ENCODE results near the gene IGFL4.

The IGFL4 gene

GRCh38 chr19:46058778-46059177 lies 18.0 kb upstream of the IGFL4 start:
- WGBS, result 90% methylated on average over 3 of the region's 3 CpGs
- H3K27me3 ChIP-seq (ENCODE audit: insufficient read depth, low read length), result peaks cover 3% of the 10 kb centered on the region; the same call in 1 of the 2 replicates

DNA sequence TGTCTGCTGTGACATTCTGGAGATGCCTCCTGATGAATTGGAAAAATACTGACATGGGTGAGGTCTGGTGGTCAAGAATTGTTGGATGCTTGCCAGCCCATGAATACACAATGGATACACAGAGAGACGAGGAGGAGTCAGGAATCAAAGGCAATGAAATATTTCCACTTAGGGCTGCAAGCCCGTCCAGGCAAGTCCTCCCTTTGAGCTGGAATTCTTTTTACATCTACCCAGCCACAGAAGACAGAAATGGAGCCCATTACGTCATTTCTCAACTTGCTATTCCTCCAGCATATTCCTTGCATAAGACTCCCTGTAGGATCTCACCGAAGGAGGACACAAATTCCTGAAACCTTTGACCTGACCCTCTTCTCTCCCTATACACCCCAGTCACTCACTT lies 15.7 kb upstream of the IGFL4 start:
- Histone ChIP-seq H3K27ac (ENCODE audit: low read depth, low read length) (no peak overlapping the region), H3K4me3 (ENCODE audit: low read length) (no peak overlapping the region), H3K36me3 (ENCODE audit: insufficient read depth, low read length) (no peaks in the 10 kb centered on the region), H3K9ac (ENCODE audit: low read depth, low read length) (no peak overlapping the region), H3K4me1 (ENCODE audit: insufficient read depth, low read length) (no peaks in the 10 kb centered on the region), H3K27me3 (ENCODE audit: insufficient read depth, low read length) (peaks cover 8% of the 10 kb centered on the region; the same call in 1 of the 2 replicates), H3K9me3 (ENCODE audit: insufficient read depth, low read depth, low read length) (peaks cover 20% of the 10 kb centered on the region)
- 80% methylated on average over 4 of the region's 4 CpGs for WGBS

More at GRCh38 chr19:46058778-46059177, 18.0 kb upstream of the IGFL4 start:
- H3K4me1 ChIP-seq (ENCODE audit: insufficient read depth, low read length), result no peaks in the 10 kb centered on the region
- H3K36me3 ChIP-seq (ENCODE audit: insufficient read depth, low read length), result no peaks in the 10 kb centered on the region
- H3K9me3 ChIP-seq (ENCODE audit: insufficient read depth, low read depth, low read length), result peaks cover 26% of the 10 kb centered on the region
- H3K4me3 ChIP-seq (ENCODE audit: low read length), result no peak overlapping the region
- no peak overlapping the region for H3K9ac ChIP-seq (ENCODE audit: low read depth, low read length)
- H3K27ac ChIP-seq (ENCODE audit: low read depth, low read length), result no peak overlapping the region

- Histone ChIP-seq H3K4me1 (ENCODE audit: insufficient read depth, low read length) (no peaks in the 10 kb centered on the region), H3K27me3 (ENCODE audit: insufficient read depth, low read length) (peaks cover 8% of the 10 kb centered on the region; the same call in 1 of the 2 replicates), H3K4me3 (ENCODE audit: low read length) (no peak overlapping the region), H3K9me3 (ENCODE audit: insufficient read depth, low read depth, low read length) (no peaks in the 10 kb centered on the region), H3K36me3 (ENCODE audit: insufficient read depth, low read length) (no peaks in the 10 kb centered on the region), H3K9ac (ENCODE audit: low read depth, low read length) (no peak overlapping the region), H3K27ac (ENCODE audit: low read depth, low read length) (no peak overlapping the region)
- WGBS, result 70% methylated on average over 4 of the region's 4 CpGs
These were observed 12.1 kb upstream of the IGFL4 start for GRCh38 chr19:46052896-46053295.

DNA sequence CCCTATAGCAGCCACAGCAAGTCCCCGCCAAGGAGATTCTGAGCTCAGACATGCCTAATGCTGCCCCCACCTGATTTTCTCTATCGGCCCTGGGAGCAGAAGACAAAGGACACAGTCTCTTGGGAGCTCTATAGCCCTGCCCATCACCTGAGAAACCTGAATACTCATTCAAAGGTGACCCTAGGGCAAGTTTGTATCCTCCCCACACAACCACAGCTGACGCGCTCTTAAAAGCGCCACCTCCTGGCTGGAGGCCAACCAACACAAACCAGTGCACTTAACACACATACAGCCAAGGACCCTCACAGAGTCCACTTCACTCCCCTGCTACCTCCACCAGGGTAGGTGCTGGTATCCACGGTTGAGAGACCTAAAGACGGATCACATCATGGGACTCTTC lies 8.8 kb upstream of the IGFL4 start:
- no peak overlapping the region for H3K9ac ChIP-seq (ENCODE audit: low read depth, low read length)
- H3K9me3 ChIP-seq (ENCODE audit: insufficient read depth, low read depth, low read length), result 0 out of 2 replicates have a peak, but pooled peaks cover under 1% of the 10 kb centered on the region
- H3K27ac ChIP-seq (ENCODE audit: low read depth, low read length), result no peak overlapping the region
- H3K36me3 ChIP-seq (ENCODE audit: insufficient read depth, low read length), result no peaks in the 10 kb centered on the region
- H3K4me3 ChIP-seq (ENCODE audit: low read length), result no peak overlapping the region
- H3K27me3 ChIP-seq (ENCODE audit: insufficient read depth, low read length), result peaks cover 6% of the 10 kb centered on the region; the same call in 1 of the 2 replicates
- no peaks in the 10 kb centered on the region for H3K4me1 ChIP-seq (ENCODE audit: insufficient read depth, low read length)
- WGBS, result 73% methylated on average over 7 of the region's 7 CpGs

- Histone ChIP-seq H3K36me3 (ENCODE audit: insufficient read depth, low read length) (no peaks in the 10 kb centered on the region), H3K27me3 (ENCODE audit: insufficient read depth, low read length) (no peaks in the 10 kb centered on the region), H3K4me3 (ENCODE audit: low read length) (no peak overlapping the region), H3K27ac (ENCODE audit: low read depth, low read length) (no peak overlapping the region), H3K9ac (ENCODE audit: low read depth, low read length) (no peak overlapping the region), H3K4me1 (ENCODE audit: insufficient read depth, low read length) (no peaks in the 10 kb centered on the region), H3K9me3 (ENCODE audit: insufficient read depth, low read depth, low read length) (peaks cover 18% of the 10 kb centered on the region)
- 100% methylated on average over 1 of the region's 1 CpG for WGBS
These were observed 2.7 kb upstream of the IGFL4 start for GRCh38 chr19:46043519-46043918.

- Histone ChIP-seq H3K27ac (ENCODE audit: low read depth, low read length) (no peak overlapping the region), H3K36me3 (ENCODE audit: insufficient read depth, low read length) (no peaks in the 10 kb centered on the region), H3K9me3 (ENCODE audit: insufficient read depth, low read depth, low read length) (peaks cover 18% of the 10 kb centered on the region), H3K4me3 (ENCODE audit: low read length) (no peak overlapping the region), H3K4me1 (ENCODE audit: insufficient read depth, low read length) (no peaks in the 10 kb centered on the region), H3K9ac (ENCODE audit: low read depth, low read length) (no peak overlapping the region), H3K27me3 (ENCODE audit: insufficient read depth, low read length) (no peaks in the 10 kb centered on the region)
- WGBS, result 97% methylated on average over 5 of the region's 5 CpGs
These were observed 1.6 kb upstream of the IGFL4 start for GRCh38 chr19:46042252-46042883.

GRCh38 chr19:46040125-46040524 lies 677 bp downstream of the IGFL4 start:
- WGBS, result 93% methylated on average over 6 of the region's 6 CpGs
- no peak overlapping the region for H3K27ac ChIP-seq (ENCODE audit: low read depth, low read length)
- H3K36me3 ChIP-seq (ENCODE audit: insufficient read depth, low read length), result no peaks in the 10 kb centered on the region
- no peak overlapping the region for H3K4me3 ChIP-seq (ENCODE audit: low read length)
- H3K9ac ChIP-seq (ENCODE audit: low read depth, low read length), result no peak overlapping the region
- H3K9me3 ChIP-seq (ENCODE audit: insufficient read depth, low read depth, low read length), result peaks cover 18% of the 10 kb centered on the region
- H3K27me3 ChIP-seq (ENCODE audit: insufficient read depth, low read length), result no peaks in the 10 kb centered on the region
- no peaks in the 10 kb centered on the region for H3K4me1 ChIP-seq (ENCODE audit: insufficient read depth, low read length)

DNA sequence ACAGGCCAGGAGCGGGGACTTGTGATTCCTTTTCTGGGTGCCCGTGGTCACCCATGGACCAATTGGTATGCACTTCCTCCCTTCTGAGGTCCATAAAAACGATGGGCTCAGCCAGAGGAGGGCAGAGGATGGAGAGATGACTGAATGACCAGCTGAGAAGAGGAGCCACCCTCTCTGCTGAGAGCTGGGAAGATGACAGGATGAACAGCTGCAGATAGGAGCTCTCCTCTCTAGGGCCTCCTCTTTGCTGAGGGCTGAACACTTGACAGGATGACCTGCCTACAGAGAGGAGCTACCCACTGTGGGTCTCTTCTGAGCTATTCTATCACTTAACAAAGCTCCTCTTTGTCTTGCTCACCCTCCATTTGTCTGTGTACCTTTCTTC lies 4.1 kb downstream of the IGFL4 start:
- Histone ChIP-seq H3K27ac (ENCODE audit: low read depth, low read length) (no peak overlapping the region; the same call in 1 of the 2 replicates), H3K36me3 (ENCODE audit: insufficient read depth, low read length) (no peaks in the 10 kb centered on the region)
- 75% methylated on average over 3 of the region's 3 CpGs for WGBS

GRCh38 chr19:46035986-46036743 lies 4.6 kb downstream of the IGFL4 start:
- H3K36me3 ChIP-seq (ENCODE audit: insufficient read depth, low read length), result no peaks in the 10 kb centered on the region
- WGBS, result 86% methylated on average over 13 of the region's 13 CpGs
- H3K4me3 ChIP-seq (ENCODE audit: low read length), result no peak overlapping the region
- no peak overlapping the region for H3K9ac ChIP-seq (ENCODE audit: low read depth, low read length)
- H3K9me3 ChIP-seq (ENCODE audit: insufficient read depth, low read depth, low read length), result no peaks in the 10 kb centered on the region
- H3K27me3 ChIP-seq (ENCODE audit: insufficient read depth, low read length), result no peaks in the 10 kb centered on the region
- no peak overlapping the region; the same call in 1 of the 2 replicates for H3K27ac ChIP-seq (ENCODE audit: low read depth, low read length)
- H3K4me1 ChIP-seq (ENCODE audit: insufficient read depth, low read length), result no peaks in the 10 kb centered on the region

More for the DNA sequence above, 4.1 kb downstream of the IGFL4 start:
- Histone ChIP-seq H3K9me3 (ENCODE audit: insufficient read depth, low read depth, low read length) (no peaks in the 10 kb centered on the region), H3K4me1 (ENCODE audit: insufficient read depth, low read length) (no peaks in the 10 kb centered on the region), H3K27me3 (ENCODE audit: insufficient read depth, low read length) (no peaks in the 10 kb centered on the region), H3K9ac (ENCODE audit: low read depth, low read length) (no peak overlapping the region), H3K4me3 (ENCODE audit: low read length) (no peak overlapping the region)

DNA sequence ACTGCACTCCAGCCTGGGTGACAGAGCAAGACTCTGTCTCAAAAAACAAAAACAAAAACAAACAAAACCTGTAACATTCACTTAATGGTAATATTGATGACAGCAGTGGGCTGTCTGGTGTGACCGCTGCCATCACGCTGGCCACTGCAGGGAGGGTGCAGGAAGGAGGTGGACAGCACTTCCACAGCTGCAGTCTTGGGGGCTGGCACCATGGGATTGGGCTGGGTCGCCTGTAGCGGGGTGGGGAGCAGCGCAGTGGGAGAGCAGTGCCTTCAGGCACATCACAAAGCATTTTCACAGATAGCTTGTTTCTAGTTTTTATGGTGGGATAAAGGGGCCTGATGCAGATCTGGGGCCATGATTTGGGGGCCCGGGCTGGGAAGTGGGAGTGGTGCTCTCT lies 5.3 kb downstream of the IGFL4 start:
- H3K36me3 ChIP-seq (ENCODE audit: insufficient read depth, low read length), result no peaks in the 10 kb centered on the region
- H3K9me3 ChIP-seq (ENCODE audit: insufficient read depth, low read depth, low read length), result no peaks in the 10 kb centered on the region
- H3K27ac ChIP-seq (ENCODE audit: low read depth, low read length), result no peak overlapping the region
- no peaks in the 10 kb centered on the region for H3K27me3 ChIP-seq (ENCODE audit: insufficient read depth, low read length)
- no peaks in the 10 kb centered on the region for H3K4me1 ChIP-seq (ENCODE audit: insufficient read depth, low read length)
- H3K9ac ChIP-seq (ENCODE audit: low read depth, low read length), result no peak overlapping the region
- no peak overlapping the region for H3K4me3 ChIP-seq (ENCODE audit: low read length)
- WGBS, result 95% methylated on average over 6 of the region's 6 CpGs

DNA sequence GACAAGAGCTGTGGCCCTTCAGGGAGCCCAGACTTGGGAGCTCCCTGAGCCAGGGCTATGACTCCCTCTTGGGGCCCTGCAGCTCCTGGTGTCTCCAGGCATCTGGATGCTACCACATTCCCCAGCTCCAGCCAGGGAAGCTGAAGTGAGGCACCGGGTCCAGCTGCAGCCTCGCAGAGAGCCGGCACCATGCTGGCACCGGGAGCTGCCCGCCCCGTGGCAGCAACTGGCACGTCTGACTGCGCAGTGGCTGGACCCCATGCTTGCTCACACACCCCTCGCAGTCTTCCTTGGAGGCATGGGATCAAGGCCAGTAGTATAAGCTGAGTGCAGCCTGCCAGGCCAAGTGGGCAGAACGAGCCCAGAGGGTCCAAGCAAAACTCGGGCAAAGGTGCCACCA lies 7.4 kb downstream of the IGFL4 start:
- no peaks in the 10 kb centered on the region for H3K9me3 ChIP-seq (ENCODE audit: insufficient read depth, low read depth, low read length)
- 96% methylated on average over 11 of the region's 11 CpGs for WGBS
- no peaks in the 10 kb centered on the region for H3K27me3 ChIP-seq (ENCODE audit: insufficient read depth, low read length)
- H3K4me1 ChIP-seq (ENCODE audit: insufficient read depth, low read length), result no peaks in the 10 kb centered on the region
- H3K36me3 ChIP-seq (ENCODE audit: insufficient read depth, low read length), result no peaks in the 10 kb centered on the region
- no peak overlapping the region for H3K4me3 ChIP-seq (ENCODE audit: low read length)
- H3K9ac ChIP-seq (ENCODE audit: low read depth, low read length), result no peak overlapping the region
- no peak overlapping the region for H3K27ac ChIP-seq (ENCODE audit: low read depth, low read length)

All from HUES64 (cell line).